OCI-LY1 (cell line): Measurements from ENCODE around the gene ATP11A.

ENCODE experiments used
- H2AFZ ChIP-seq: fragments of 200-600 bp; sonication (generic), shearing (Covaris generic); 2 replicates; pipeline ENCODE4 v1.6.0; 2014; ENCODE audit warnings: antibody characterized with exemption, mild to moderate bottlenecking, low read length
- H3F3A ChIP-seq: fragments of 200-600 bp; sonication (generic), shearing (Covaris generic); 2 replicates; pipeline ENCODE4 v1.6.0; 2014; ENCODE audit warnings: mild to moderate bottlenecking, antibody characterized with exemption, low read length, moderate library complexity; ENCODE audit not compliant: insufficient read depth
- H3K27ac ChIP-seq: fragments of 200-600 bp; sonication (generic); 2 replicates; pipeline ENCODE4 v1.5.1; 2014; ENCODE audit warnings: low read length, mixed run types, mild to moderate bottlenecking, low read depth; ENCODE audit not compliant: poor library complexity, severe bottlenecking
- H3K27me3 ChIP-seq: fragments of 200-600 bp; sonication (generic); 2 replicates; pipeline ENCODE4 v1.6.0; 2014; ENCODE audit warnings: antibody characterized with exemption, mild to moderate bottlenecking, low read length, moderate library complexity; ENCODE audit not compliant: insufficient read depth
- H3K36me3 ChIP-seq: fragments of 200-600 bp; sonication (generic); 2 replicates; pipeline ENCODE4 v1.6.1; 2014; ENCODE audit warnings: mild to moderate bottlenecking, antibody characterized with exemption, low read length, moderate library complexity, mixed read lengths; ENCODE audit not compliant: insufficient read depth
- H3K4me1 ChIP-seq: fragments of 200-600 bp; sonication (generic); 2 replicates; pipeline ENCODE4 v1.5.1; 2014; ENCODE audit warnings: mild to moderate bottlenecking, low read length, moderate library complexity; ENCODE audit not compliant: insufficient read depth, severe bottlenecking
- H3K4me2 ChIP-seq: fragments of 200-600 bp; sonication (generic), shearing (Covaris generic); 2 replicates; pipeline ENCODE4 v1.6.1; 2014; ENCODE audit warnings: low read length
- H3K4me3 ChIP-seq: fragments of 200-600 bp; sonication (generic); 2 replicates; pipeline ENCODE4 v1.5.1; 2014; ENCODE audit warnings: low read length, low read depth, mild to moderate bottlenecking, mixed read lengths; ENCODE audit not compliant: poor library complexity, severe bottlenecking
- H3K79me2 ChIP-seq: fragments of 200-600 bp; shearing (Covaris generic); 2 replicates; pipeline ENCODE4 v1.6.1; 2016; ENCODE audit warnings: mixed run types, low read length, mixed read lengths; ENCODE audit not compliant: insufficient read depth
- H3K9ac ChIP-seq: fragments of 200-600 bp; sonication (generic), shearing (Covaris generic); 2 replicates; pipeline ENCODE4 v1.6.1; 2014; ENCODE audit warnings: mild to moderate bottlenecking, low read length, mixed read lengths
- H3K9me2 ChIP-seq: fragments of 200-600 bp; sonication (generic), shearing (Covaris generic); 2 replicates; pipeline ENCODE4 v1.6.1; 2014; ENCODE audit warnings: low read depth, mild to moderate bottlenecking, low read length, mixed read lengths
- H3K9me3 ChIP-seq: fragments of 200-600 bp; shearing (Covaris generic); 2 replicates; pipeline ENCODE4 v1.6.1; 2014; ENCODE audit warnings: low read length, mixed read lengths
- H4K20me1 ChIP-seq: fragments of 200-600 bp; sonication (generic), shearing (Covaris generic); 2 replicates; pipeline ENCODE4 v1.6.0; 2016; ENCODE audit warnings: mild to moderate bottlenecking, low read length; ENCODE audit not compliant: insufficient read depth
- CTCF ChIP-seq: fragments of 200-600 bp; sonication (generic), shearing (Covaris generic); IDR thresholded peaks from 2 replicates; pipeline ENCODE4 v1.5.1; 2017; ENCODE audit warnings: mild to moderate bottlenecking, antibody characterized with exemption, low read length, moderate library complexity, mixed read lengths
- EZH2 ChIP-seq: fragments of 200-600 bp; sonication (generic), shearing (Covaris generic); IDR thresholded peaks from 2 replicates; pipeline ENCODE4 v1.8.0; 2017; ENCODE audit warnings: borderline replicate concordance, mixed run types, mild to moderate bottlenecking, antibody characterized with exemption, low read length, moderate library complexity, mixed read lengths

ATP11A gene

GRCh38 chr13:112867301-112867711, 177.5 kb downstream of the ATP11A start:
- no peaks in the 10 kb centered on the region for H3K27me3 ChIP-seq
- H3F3A ChIP-seq, result no peaks in the 10 kb centered on the region
- TF ChIP-seq EZH2, result no peak
- TF ChIP-seq CTCF, result no peak
- H2AFZ ChIP-seq, result no peak overlapping the region
- H3K4me3 ChIP-seq, result no peak overlapping the region
- no peaks in the 10 kb centered on the region for H4K20me1 ChIP-seq
- H3K4me2 ChIP-seq, result no peak overlapping the region
- no peak overlapping the region for H3K27ac ChIP-seq
- H3K79me2 ChIP-seq, result no peaks in the 10 kb centered on the region
- H3K4me1 ChIP-seq, result peaks cover 3% of the 10 kb centered on the region
- no peaks in the 10 kb centered on the region for H3K9me2 ChIP-seq
- H3K9ac ChIP-seq, result no peak overlapping the region
- H3K9me3 ChIP-seq, result no peaks in the 10 kb centered on the region
- 0 out of 2 replicates have a peak, but pooled peaks cover 2% of the 10 kb centered on the region for H3K36me3 ChIP-seq

- TF ChIP-seq CTCF (no peak), EZH2 (no peak)
- H3K27ac ChIP-seq, result no peak overlapping the region
- peaks cover 10% of the 10 kb centered on the region for H3K4me1 ChIP-seq
- no peak overlapping the region for H2AFZ ChIP-seq
- no peak overlapping the region for H3K4me3 ChIP-seq
- H3K9me2 ChIP-seq, result no peaks in the 10 kb centered on the region
- no peaks in the 10 kb centered on the region for H3K27me3 ChIP-seq
- no peak overlapping the region for H3K4me2 ChIP-seq
- H4K20me1 ChIP-seq, result no peaks in the 10 kb centered on the region
- no peaks in the 10 kb centered on the region for H3K36me3 ChIP-seq
- no peak overlapping the region for H3K9ac ChIP-seq
- no peaks in the 10 kb centered on the region for H3K9me3 ChIP-seq
- no peaks in the 10 kb centered on the region for H3K79me2 ChIP-seq
- no peaks in the 10 kb centered on the region for H3F3A ChIP-seq
These were observed 178.5 kb downstream of the ATP11A start for GRCh38 chr13:112868308-112868707.

GRCh38 chr13:112869202-112870050, 179.6 kb downstream of the ATP11A start:
- Histone ChIP-seq H3K4me2 (no peak overlapping the region), H3K27me3 (no peaks in the 10 kb centered on the region), H3K36me3 (no peaks in the 10 kb centered on the region), H3K27ac (no peak overlapping the region), H4K20me1 (no peaks in the 10 kb centered on the region), H3K79me2 (no peaks in the 10 kb centered on the region), H3K4me1 (peaks cover 21% of the 10 kb centered on the region), H3K9me3 (no peaks in the 10 kb centered on the region), H2AFZ (no peak overlapping the region), H3K9me2 (no peaks in the 10 kb centered on the region), H3K9ac (no peak overlapping the region), H3F3A (no peaks in the 10 kb centered on the region), H3K4me3 (no peak overlapping the region)
- no peak for TF ChIP-seq EZH2
- no peak for TF ChIP-seq CTCF
